PFSK-1 (cell line): Measurements from ENCODE around the gene P4HA3.

Source experiments
- FOXP2 ChIP-seq: optimal IDR thresholded peaks from 2 replicates; pipeline ENCODE3; 2011; ENCODE audit warnings: borderline replicate concordance, control low read depth, inconsistent platforms; ENCODE audit not compliant: insufficient read depth; ENCODE audit errors: extremely low read length, extremely low read depth
- POLR2AphosphoS5 ChIP-seq: IDR thresholded peaks from 2 replicates; pipeline ENCODE4 v1.6.1; 2012; ENCODE audit warnings: low read depth, mild to moderate bottlenecking, control low read depth, low read length, moderate library complexity
- SIN3A ChIP-seq: IDR thresholded peaks from 2 replicates; pipeline ENCODE4 v1.6.1; 2012; ENCODE audit warnings: mild to moderate bottlenecking, low read length, moderate library complexity, borderline replicate concordance; ENCODE audit not compliant: insufficient read depth
- TAF1 ChIP-seq: IDR thresholded peaks from 2 replicates; pipeline ENCODE4 v1.6.1; 2012; ENCODE audit warnings: low read length, control low read depth, borderline replicate concordance; ENCODE audit not compliant: insufficient read depth
- TF ChIP-seq, protein P1 (sequence below), 2 experiments: IDR thresholded peaks; 2 replicates each; pipeline versions ENCODE4 v1.6.1 to v1.8.0; 2011 to 2012; ENCODE audit warnings: low read depth in 2 of 2, low read length in 2 of 2, control low read depth in 1 of 2, inconsistent platforms in 1 of 2, mild to moderate bottlenecking in 1 of 2, moderate library complexity in 1 of 2; ENCODE audit not compliant: insufficient read depth in 1 of 2

The P4HA3 gene

GRCh38 chr11:74288161-74288560 lies 23.3 kb downstream of the P4HA3 start:
- TF ChIP-seq POLR2AphosphoS5 (no peak), FOXP2 (no peak), SIN3A (no peak), TAF1 (no peak)
- TF ChIP-seq, protein P1, sequence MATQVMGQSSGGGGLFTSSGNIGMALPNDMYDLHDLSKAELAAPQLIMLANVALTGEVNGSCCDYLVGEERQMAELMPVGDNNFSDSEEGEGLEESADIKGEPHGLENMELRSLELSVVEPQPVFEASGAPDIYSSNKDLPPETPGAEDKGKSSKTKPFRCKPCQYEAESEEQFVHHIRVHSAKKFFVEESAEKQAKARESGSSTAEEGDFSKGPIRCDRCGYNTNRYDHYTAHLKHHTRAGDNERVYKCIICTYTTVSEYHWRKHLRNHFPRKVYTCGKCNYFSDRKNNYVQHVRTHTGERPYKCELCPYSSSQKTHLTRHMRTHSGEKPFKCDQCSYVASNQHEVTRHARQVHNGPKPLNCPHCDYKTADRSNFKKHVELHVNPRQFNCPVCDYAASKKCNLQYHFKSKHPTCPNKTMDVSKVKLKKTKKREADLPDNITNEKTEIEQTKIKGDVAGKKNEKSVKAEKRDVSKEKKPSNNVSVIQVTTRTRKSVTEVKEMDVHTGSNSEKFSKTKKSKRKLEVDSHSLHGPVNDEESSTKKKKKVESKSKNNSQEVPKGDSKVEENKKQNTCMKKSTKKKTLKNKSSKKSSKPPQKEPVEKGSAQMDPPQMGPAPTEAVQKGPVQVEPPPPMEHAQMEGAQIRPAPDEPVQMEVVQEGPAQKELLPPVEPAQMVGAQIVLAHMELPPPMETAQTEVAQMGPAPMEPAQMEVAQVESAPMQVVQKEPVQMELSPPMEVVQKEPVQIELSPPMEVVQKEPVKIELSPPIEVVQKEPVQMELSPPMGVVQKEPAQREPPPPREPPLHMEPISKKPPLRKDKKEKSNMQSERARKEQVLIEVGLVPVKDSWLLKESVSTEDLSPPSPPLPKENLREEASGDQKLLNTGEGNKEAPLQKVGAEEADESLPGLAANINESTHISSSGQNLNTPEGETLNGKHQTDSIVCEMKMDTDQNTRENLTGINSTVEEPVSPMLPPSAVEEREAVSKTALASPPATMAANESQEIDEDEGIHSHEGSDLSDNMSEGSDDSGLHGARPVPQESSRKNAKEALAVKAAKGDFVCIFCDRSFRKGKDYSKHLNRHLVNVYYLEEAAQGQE (IDR thresholded peaks at IDR 0.05; ENCODE audit: insufficient read depth in 1 of 2, low read depth in 2 of 2, low read length in 2 of 2): no peak

GRCh38 chr11:74284466-74284865 lies 27.0 kb downstream of the P4HA3 start:
- TF ChIP-seq POLR2AphosphoS5: no peak
- no peak for TF ChIP-seq SIN3A
- TF ChIP-seq, protein P1 (IDR thresholded peaks at IDR 0.05; ENCODE audit: insufficient read depth in 1 of 2, low read depth in 2 of 2, low read length in 2 of 2): no peak
- no peak for TF ChIP-seq TAF1
- no peak for TF ChIP-seq FOXP2

DNA sequence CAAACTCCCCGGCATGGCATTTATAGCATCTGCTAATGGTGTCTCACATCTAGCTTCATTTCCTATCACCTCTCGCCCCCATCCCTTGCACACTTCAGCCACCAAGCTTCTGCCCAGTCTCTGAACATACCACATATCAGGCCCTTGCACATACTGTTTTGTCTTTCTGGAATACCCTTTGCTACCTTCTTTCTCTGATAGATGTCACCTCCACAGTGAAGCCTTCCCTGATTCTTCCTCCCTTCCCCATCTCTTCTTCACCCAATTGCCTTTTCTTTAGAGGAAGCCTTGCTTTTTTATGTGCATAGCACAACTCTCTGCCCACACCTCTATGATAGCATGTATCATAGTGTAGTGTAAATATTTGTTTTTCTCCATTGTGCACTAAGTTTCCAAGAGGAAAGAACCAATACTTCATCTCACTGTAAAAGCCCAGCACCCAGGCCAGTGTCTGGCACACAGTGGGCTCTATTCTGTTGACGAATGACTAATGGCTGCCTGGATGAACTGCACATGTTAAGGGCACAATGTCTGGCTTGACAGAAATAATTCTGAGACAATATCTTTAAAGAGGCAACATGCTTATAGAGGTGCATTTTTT lies 27.8 kb downstream of the P4HA3 start:
- TF ChIP-seq, protein P1 (IDR thresholded peaks at IDR 0.05; ENCODE audit: insufficient read depth in 1 of 2, low read depth in 2 of 2, low read length in 2 of 2): no peak
- TF ChIP-seq SIN3A (no peak), TAF1 (no peak), POLR2AphosphoS5 (no peak), FOXP2 (no peak)

DNA sequence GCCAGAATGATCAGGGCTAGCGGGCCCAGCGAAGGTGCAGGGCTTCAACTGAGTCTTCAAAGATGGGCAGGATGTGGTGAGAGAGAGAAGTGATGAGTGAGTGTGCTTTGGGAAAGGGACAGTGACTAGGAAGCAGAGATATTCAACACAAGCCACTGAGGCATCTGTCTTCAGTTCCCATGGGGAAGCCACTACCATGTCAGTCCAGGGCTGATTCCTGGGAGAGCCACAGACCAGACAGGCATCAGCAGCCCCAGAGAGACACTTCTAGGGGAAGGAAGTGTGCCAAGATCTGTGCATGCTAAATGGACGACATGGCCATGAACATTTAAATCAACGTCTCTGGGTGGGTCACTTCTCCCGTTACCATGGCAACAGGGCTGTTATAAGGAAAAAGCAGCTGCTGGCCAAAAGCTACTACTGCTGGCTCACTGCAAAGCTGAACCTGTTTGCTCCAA lies 28.5 kb downstream of the P4HA3 start:
- TF ChIP-seq FOXP2 (no peak), SIN3A (no peak), TAF1 (no peak), POLR2AphosphoS5 (no peak)
- TF ChIP-seq, protein P1 (IDR thresholded peaks at IDR 0.05; ENCODE audit: insufficient read depth in 1 of 2, low read depth in 2 of 2, low read length in 2 of 2): no peak
